Osteoblast (primary cell): Measurements from ENCODE around the gene SLC23A2. TPM values are rescaled to one million over a fixed set of nuclear protein-coding genes. Genes with fewer than 3 reads are reported as not detected.
A peak's percentile ranks its signal among the peaks of the same experiment; 100 is the strongest.
"Not testable (repeated sequence)": the region's sequence is repeated elsewhere in the genome, so short reads cannot be mapped to it uniquely, and the experiment has no call there.

Experiments
- DNase-seq: peaks from one replicate; pipeline ENCODE4 v3.0.0; 2011; ENCODE audit warnings: low spot score, mixed read lengths; ENCODE audit not compliant: insufficient read length; ENCODE audit errors: missing footprints
- H2AFZ ChIP-seq: 2 replicates; pipeline ENCODE4 v1.6.0; 2011; ENCODE audit warnings: mild to moderate bottlenecking, low read length
- H3K27ac ChIP-seq: 2 replicates; pipeline ENCODE4 v1.5.1; 2011; ENCODE audit warnings: mild to moderate bottlenecking, low read depth, low read length, moderate library complexity
- H3K27me3 ChIP-seq: 2 replicates; pipeline ENCODE4 v1.6.0; 2012; ENCODE audit warnings: mild to moderate bottlenecking, control low read depth, inconsistent platforms, low read length, moderate library complexity; ENCODE audit not compliant: insufficient read depth
- H3K36me3 ChIP-seq: 2 replicates; pipeline ENCODE4 v1.5.1; 2011; ENCODE audit warnings: mild to moderate bottlenecking, low read length, control low read depth, moderate library complexity; ENCODE audit not compliant: insufficient read depth
- H3K4me1 ChIP-seq: 2 replicates; pipeline ENCODE4 v1.5.1; 2011; ENCODE audit warnings: mild to moderate bottlenecking, low read length, control low read depth, moderate library complexity; ENCODE audit not compliant: insufficient read depth
- H3K4me2 ChIP-seq: 2 replicates; pipeline ENCODE4 v1.6.0; 2011; ENCODE audit warnings: mild to moderate bottlenecking, low read length; ENCODE audit not compliant: insufficient read depth
- H3K4me3 ChIP-seq: fragments of 200-600 bp; sonication (generic); 3 replicates; pipeline ENCODE4 v1.5.1; 2012; ENCODE audit warnings: mild to moderate bottlenecking, low read length, inconsistent platforms; ENCODE audit not compliant: insufficient read depth
- H3K79me2 ChIP-seq: 2 replicates; pipeline ENCODE4 v1.6.0; 2012; ENCODE audit warnings: mild to moderate bottlenecking, low read length, control low read depth, inconsistent platforms; ENCODE audit not compliant: insufficient read depth
- H3K9me3 ChIP-seq: 2 replicates; pipeline ENCODE4 v1.5.1; 2011; ENCODE audit warnings: low read depth, low read length, control low read depth
- H4K20me1 ChIP-seq: 2 replicates; pipeline ENCODE4 v1.6.0; 2012; ENCODE audit warnings: mild to moderate bottlenecking, low read length, control low read depth; ENCODE audit not compliant: insufficient read depth
- CTCF ChIP-seq: IDR thresholded peaks from 2 replicates; pipeline ENCODE4 v1.5.1; 2011; ENCODE audit warnings: mild to moderate bottlenecking, low read depth, low read length, moderate library complexity; ENCODE audit errors: extremely low read depth
- total RNA-seq: library from RNA; depleted of rRNA; stranded (reverse); fragments of >200 nt; gene quantifications from 2 replicates; pipeline ENCODE4 v1.2.3, GENCODE V29; 2012

The SLC23A2 gene
- total RNA-seq, 1 donor: 20.6 TPM

GRCh38 chr20:5036828-5037227 is 35.5 kb upstream of the SLC23A2 start:
- Histone ChIP-seq H2AFZ (no peak overlapping the region), H3K4me2 (no peak overlapping the region), H3K4me3 (no peak overlapping the region), H3K4me1 (peaks cover 8% of the 10 kb centered on the region), H3K27ac (no peak overlapping the region), H3K79me2 (no peaks in the 10 kb centered on the region), H3K9me3 (no peaks in the 10 kb centered on the region), H3K27me3 (peaks cover 4% of the 10 kb centered on the region), H4K20me1 (no peaks in the 10 kb centered on the region), H3K36me3 (no peaks in the 10 kb centered on the region)
- TF ChIP-seq CTCF: no peak
- no peak for DNase-seq

- not testable (repeated sequence) for H3K27ac ChIP-seq, H3K4me2 ChIP-seq, H3K79me2 ChIP-seq, DNase-seq, H3K36me3 ChIP-seq, H3K4me1 ChIP-seq, H3K9me3 ChIP-seq, H4K20me1 ChIP-seq, H3K27me3 ChIP-seq, H3K4me3 ChIP-seq, H2AFZ ChIP-seq
Observed at GRCh38 chr20:5035518-5035917, 34.2 kb upstream of the SLC23A2 start.

DNA sequence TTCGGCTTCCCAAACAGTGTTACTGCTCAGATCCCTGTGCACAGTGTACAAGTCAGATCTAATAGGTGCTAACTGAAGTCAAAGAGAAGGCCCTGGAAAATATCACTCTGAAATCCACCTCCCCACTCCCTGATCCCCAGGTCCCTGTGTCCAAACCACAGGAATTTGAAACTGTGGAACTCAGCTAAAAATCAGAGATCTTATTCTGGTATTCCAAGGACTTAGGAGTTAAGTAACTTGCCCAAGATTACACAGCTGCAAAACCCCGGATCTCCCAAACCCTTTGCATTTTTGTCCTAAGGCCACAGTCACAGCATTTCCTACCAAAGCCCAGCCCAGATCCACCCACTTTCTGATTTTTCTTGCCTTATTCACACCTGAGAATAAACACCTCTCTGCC is 32.3 kb upstream of the SLC23A2 start:
- no peaks in the 10 kb centered on the region for H3K36me3 ChIP-seq
- H4K20me1 ChIP-seq: no peaks in the 10 kb centered on the region
- H3K4me2 ChIP-seq: no peak overlapping the region
- no peak for TF ChIP-seq CTCF
- H3K9me3 ChIP-seq: no peaks in the 10 kb centered on the region
- H3K79me2 ChIP-seq: no peaks in the 10 kb centered on the region
- H2AFZ ChIP-seq: no peak overlapping the region
- no peak overlapping the region for H3K27ac ChIP-seq
- H3K4me3 ChIP-seq: no peak overlapping the region
- peak; percentile 41 for DNase-seq
- H3K27me3 ChIP-seq: peaks cover 4% of the 10 kb centered on the region
- H3K4me1 ChIP-seq: no peaks in the 10 kb centered on the region

GRCh38 chr20:5031701-5032100 is 30.4 kb upstream of the SLC23A2 start:
- not testable (repeated sequence) for H3K27ac ChIP-seq, H4K20me1 ChIP-seq, H3K27me3 ChIP-seq, H3K4me2 ChIP-seq, DNase-seq, H3K79me2 ChIP-seq, H3K4me1 ChIP-seq, H3K9me3 ChIP-seq, H3K4me3 ChIP-seq, H3K36me3 ChIP-seq, H2AFZ ChIP-seq

GRCh38 chr20:5031206-5031557 is 29.9 kb upstream of the SLC23A2 start:
- no peak overlapping the region for H3K4me3 ChIP-seq
- no peaks in the 10 kb centered on the region for H3K36me3 ChIP-seq
- peaks cover 4% of the 10 kb centered on the region for H3K27me3 ChIP-seq
- no peak overlapping the region for H3K4me2 ChIP-seq
- no peak for DNase-seq
- H3K4me1 ChIP-seq: no peaks in the 10 kb centered on the region
- no peaks in the 10 kb centered on the region for H3K79me2 ChIP-seq
- H3K9me3 ChIP-seq: no peaks in the 10 kb centered on the region
- no peaks in the 10 kb centered on the region for H4K20me1 ChIP-seq
- H2AFZ ChIP-seq: no peak overlapping the region
- H3K27ac ChIP-seq: no peak overlapping the region
- no peak for TF ChIP-seq CTCF
